K562 (cell line): ENCODE results near the gene SNX19. TPM values are rescaled to one million over a fixed set of nuclear protein-coding genes. Genes with fewer than 3 reads are reported as not detected.

Experiments used
- CBX5 ChIP-seq: IDR thresholded peaks from 2 replicates; pipeline ENCODE4 v1.6.1; 2014; ENCODE audit warnings: low read depth, borderline replicate concordance
- CUX1 ChIP-seq: fragments of 200-800 bp; sonication (Bioruptor generic); IDR thresholded peaks from 2 replicates; pipeline ENCODE4 v1.6.1; 2016; ENCODE audit warnings: missing genetic modification characterization, missing compliant biosample characterization
- GATAD2B ChIP-seq: fragments of 450-650 bp; IDR thresholded peaks from 2 replicates; pipeline ENCODE4 v1.6.1; 2017; ENCODE audit warnings: mild to moderate bottlenecking, borderline replicate concordance
- HNRNPLL ChIP-seq: fragments of 200-400 bp; formaldehyde crosslinking; IDR thresholded peaks from 2 replicates; pipeline ENCODE4 v1.6.1; 2017; ENCODE audit warnings: low read length, low read depth, mild to moderate bottlenecking; ENCODE audit not compliant: poor library complexity, severe bottlenecking
- ILF3 ChIP-seq: fragments of 450-650 bp; IDR thresholded peaks from 2 replicates; pipeline ENCODE4 v1.6.1; 2018; ENCODE audit warnings: antibody characterized with exemption, mild to moderate bottlenecking, moderate library complexity, borderline replicate concordance
- KDM1A ChIP-seq, 2 experiments: fragments of 450-650 bp; IDR thresholded peaks; 2 replicates each; pipeline ENCODE4 v1.6.1; 2016; ENCODE audit warnings: mild to moderate bottlenecking in 2 of 2
- MEIS2 ChIP-seq: fragments of 450-650 bp; IDR thresholded peaks from 2 replicates; pipeline ENCODE4 v1.6.1; 2014; ENCODE audit warnings: mild to moderate bottlenecking; ENCODE audit not compliant: partially characterized antibody
- NFIC ChIP-seq: fragments of 450-650 bp; IDR thresholded peaks from 2 replicates; pipeline ENCODE4 v1.6.1; 2017; ENCODE audit warnings: mild to moderate bottlenecking, inconsistent platforms
- PML ChIP-seq: IDR thresholded peaks from 2 replicates; pipeline ENCODE4 v1.6.1; 2012; ENCODE audit warnings: low read length, inconsistent platforms
- RB1 ChIP-seq: fragments of 450-650 bp; IDR thresholded peaks from 2 replicates; pipeline ENCODE4 v1.6.1; 2017; ENCODE audit warnings: low read depth, mild to moderate bottlenecking
- RBFOX2 ChIP-seq: fragments of 200-400 bp; formaldehyde crosslinking; IDR thresholded peaks from 2 replicates; pipeline ENCODE4 v1.6.1; 2017; ENCODE audit warnings: low read depth, mild to moderate bottlenecking, low read length, moderate library complexity
- TAF1 ChIP-seq: IDR thresholded peaks from 2 replicates; pipeline ENCODE4 v1.6.1; 2011; ENCODE audit warnings: mild to moderate bottlenecking, low read length, moderate library complexity; ENCODE audit not compliant: insufficient read depth, control insufficient read depth, severe bottlenecking; ENCODE audit errors: extremely low read depth
- U2AF1 ChIP-seq: fragments of 200-400 bp; formaldehyde crosslinking; optimal IDR thresholded peaks from 2 replicates; pipeline ENCODE3; 2017; ENCODE audit warnings: mild to moderate bottlenecking, low read depth, low read length, moderate library complexity
- USF2 ChIP-seq: sonication (generic); formaldehyde crosslinking; IDR thresholded peaks from 2 replicates; pipeline ENCODE4 v1.5.0; 2020; ENCODE audit warnings: missing genetic modification reagents
- ZNF444 ChIP-seq: fragments of 250-450 bp; sonication (Bioruptor Pico); IDR thresholded peaks from 2 replicates; pipeline ENCODE4 v1.4.0; 2020; ENCODE audit warnings: mild to moderate bottlenecking, moderate library complexity
- polyA plus RNA-seq, 8 experiments: library from polyadenylated mRNA; depleted of rRNA in 4 of 8; stranded (reverse) in 5 of 8; unstranded in 3 of 8; fragments of >200 nt; fragmentation: Nextera tagmentation in 2 of 8; fragmentation: Illumina TruSeq in 1 of 8; extraction: Ambion mirVana in 2 of 8; extraction: Trizol in 1 of 8; gene quantifications; 2 replicates each; pipeline versions ENCODE4 v1.2.1 to v1.2.3, GENCODE V29; 2011 to 2014; ENCODE audit warnings: inconsistent platforms in 1 of 8, missing spikeins in 1 of 8
- total RNA-seq, 7 experiments: library from RNA; depleted of rRNA in 6 of 7; stranded (reverse); fragments of >200 nt in 6 of 7; fragmentation: Illumina TruSeq in 2 of 7; extraction: Trizol in 2 of 7; gene quantifications; 2 replicates each; pipeline versions ENCODE4 v1.2.1 to v1.2.3, GENCODE V29; 2011 to 2021; ENCODE audit warnings: low replicate concordance in 1 of 7
- TF ChIP-seq, protein P1 (sequence below), 2 experiments: fragments of 450-650 bp in 1 of 2; IDR thresholded peaks; 2 replicates each; pipeline ENCODE4 v1.6.1; 2011 to 2017; ENCODE audit warnings: low read depth in 2 of 2, antibody characterized with exemption in 1 of 2, borderline replicate concordance in 1 of 2, low read length in 1 of 2, mild to moderate bottlenecking in 1 of 2, mixed read lengths in 1 of 2; ENCODE audit not compliant: control insufficient read depth in 1 of 2
- TF ChIP-seq, protein P2 (sequence below): fragments of 250-450 bp; sonication (Bioruptor Pico); IDR thresholded peaks from 2 replicates; pipeline ENCODE4 v1.4.0; 2020

Gene SNX19
- total and polyA plus RNA-seq, 9 of the 15 experiments (the other 6 are each of a cell fraction or from before 2014, with no cell fraction given), result 2.2 to 31.3 (median 19.6) TPM

DNA sequence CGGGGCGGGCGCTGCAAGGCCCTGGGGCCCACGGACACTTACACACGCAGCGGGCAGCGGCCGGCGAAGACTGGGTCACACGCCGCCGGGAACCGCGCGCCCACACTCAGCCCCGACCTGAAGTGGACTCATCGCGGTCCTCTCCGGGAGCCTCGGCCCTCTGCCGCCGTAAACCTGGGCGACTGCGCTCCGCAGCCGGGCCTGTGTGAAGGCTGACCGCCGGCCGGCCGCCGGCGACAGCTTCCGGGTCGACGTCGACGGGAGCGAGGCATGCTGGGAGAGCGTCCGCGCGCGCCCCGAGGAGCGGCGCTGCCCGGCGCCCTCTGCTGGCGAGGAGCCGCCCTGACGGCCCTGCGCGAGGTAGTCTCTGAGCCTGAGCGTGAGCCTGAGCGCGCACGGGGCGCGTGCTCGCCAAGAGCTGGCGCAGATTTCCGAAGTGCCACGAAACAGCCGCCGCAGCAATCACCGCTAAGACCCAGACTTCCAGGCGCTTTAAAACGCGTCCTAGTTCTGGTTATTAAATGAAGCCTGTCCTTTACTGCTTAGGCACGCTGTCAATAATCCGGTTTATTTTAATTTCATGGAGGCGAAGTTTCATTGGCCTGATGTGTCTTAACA, at the start of gene SNX19 (continued):
- TF ChIP-seq, protein P1, sequence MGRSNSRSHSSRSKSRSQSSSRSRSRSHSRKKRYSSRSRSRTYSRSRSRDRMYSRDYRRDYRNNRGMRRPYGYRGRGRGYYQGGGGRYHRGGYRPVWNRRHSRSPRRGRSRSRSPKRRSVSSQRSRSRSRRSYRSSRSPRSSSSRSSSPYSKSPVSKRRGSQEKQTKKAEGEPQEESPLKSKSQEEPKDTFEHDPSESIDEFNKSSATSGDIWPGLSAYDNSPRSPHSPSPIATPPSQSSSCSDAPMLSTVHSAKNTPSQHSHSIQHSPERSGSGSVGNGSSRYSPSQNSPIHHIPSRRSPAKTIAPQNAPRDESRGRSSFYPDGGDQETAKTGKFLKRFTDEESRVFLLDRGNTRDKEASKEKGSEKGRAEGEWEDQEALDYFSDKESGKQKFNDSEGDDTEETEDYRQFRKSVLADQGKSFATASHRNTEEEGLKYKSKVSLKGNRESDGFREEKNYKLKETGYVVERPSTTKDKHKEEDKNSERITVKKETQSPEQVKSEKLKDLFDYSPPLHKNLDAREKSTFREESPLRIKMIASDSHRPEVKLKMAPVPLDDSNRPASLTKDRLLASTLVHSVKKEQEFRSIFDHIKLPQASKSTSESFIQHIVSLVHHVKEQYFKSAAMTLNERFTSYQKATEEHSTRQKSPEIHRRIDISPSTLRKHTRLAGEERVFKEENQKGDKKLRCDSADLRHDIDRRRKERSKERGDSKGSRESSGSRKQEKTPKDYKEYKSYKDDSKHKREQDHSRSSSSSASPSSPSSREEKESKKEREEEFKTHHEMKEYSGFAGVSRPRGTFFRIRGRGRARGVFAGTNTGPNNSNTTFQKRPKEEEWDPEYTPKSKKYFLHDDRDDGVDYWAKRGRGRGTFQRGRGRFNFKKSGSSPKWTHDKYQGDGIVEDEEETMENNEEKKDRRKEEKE (IDR thresholded peaks at IDR 0.05; ENCODE audit: borderline replicate concordance in 1 of 2, control insufficient read depth in 1 of 2, low read depth in 2 of 2, low read length in 1 of 2), result peak in 1 of 2 experiments; percentile 57; a peak in 1 of 4 replicates
- TF ChIP-seq ILF3 (no peak), MEIS2 (peak; percentile 22), KDM1A (IDR thresholded peaks at IDR 0.05) (no peak), NFIC (peak; percentile 41), PML (peak; percentile 84), ZNF444 (CRISPR knock-in tag) (no peak), CBX5 (peak; percentile 76; the same call in 1 of the 2 replicates), U2AF1 (peak; percentile 75), CUX1 (CRISPR knock-in tag) (no peak), HNRNPLL (no peak), TAF1 (peak; percentile 74), RBFOX2 (peak; percentile 95), RB1 (peak; percentile 98), USF2 (CRISPR knock-in tag) (0 out of 2 replicates have a peak, but pooled peaks have one; percentile 23), GATAD2B (peak; percentile 79; the same call in 1 of the 2 replicates)
- TF ChIP-seq, protein P2, sequence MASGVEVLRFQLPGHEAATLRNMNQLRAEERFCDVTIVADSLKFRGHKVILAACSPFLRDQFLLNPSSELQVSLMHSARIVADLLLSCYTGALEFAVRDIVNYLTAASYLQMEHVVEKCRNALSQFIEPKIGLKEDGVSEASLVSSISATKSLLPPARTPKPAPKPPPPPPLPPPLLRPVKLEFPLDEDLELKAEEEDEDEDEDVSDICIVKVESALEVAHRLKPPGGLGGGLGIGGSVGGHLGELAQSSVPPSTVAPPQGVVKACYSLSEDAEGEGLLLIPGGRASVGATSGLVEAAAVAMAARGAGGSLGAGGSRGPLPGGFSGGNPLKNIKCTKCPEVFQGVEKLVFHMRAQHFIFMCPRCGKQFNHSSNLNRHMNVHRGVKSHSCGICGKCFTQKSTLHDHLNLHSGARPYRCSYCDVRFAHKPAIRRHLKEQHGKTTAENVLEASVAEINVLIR (CRISPR knock-in tag), result 0 out of 2 replicates have a peak, but pooled peaks have one; percentile 45
